CD1c-positive myeloid dendritic cell (primary cell): ENCODE measurements around the gene MACROH2A1.

ENCODE experiments used
- DNase-seq: peaks from one replicate; pipeline ENCODE4 v3.0.0-alpha.2; 2016; ENCODE audit errors: extremely low spot score

MACROH2A1 gene

GRCh38 chr5:135398160-135398854 is 724 bp downstream of the MACROH2A1 start:
- no peak for DNase-seq

GRCh38 chr5:135397084-135397483 is 1.9 kb downstream of the MACROH2A1 start:
- DNase-seq = no peak

GRCh38 chr5:135396459-135397055 is 2.5 kb downstream of the MACROH2A1 start:
- DNase-seq = no peak

GRCh38 chr5:135395866-135396265 is 3.2 kb downstream of the MACROH2A1 start:
- peak; percentile 66 for DNase-seq

- no peak for DNase-seq
These were observed 3.6 kb downstream of the MACROH2A1 start for GRCh38 chr5:135395451-135395850.

- DNase-seq = no peak
These were observed 4.9 kb downstream of the MACROH2A1 start for GRCh38 chr5:135394095-135394494.

- no peak for DNase-seq
These were observed 5.3 kb downstream of the MACROH2A1 start for GRCh38 chr5:135393691-135394090.

- DNase-seq = peak; percentile 88
These were observed 5.8 kb downstream of the MACROH2A1 start for GRCh38 chr5:135393229-135393628.

GRCh38 chr5:135392256-135392655 is 6.8 kb downstream of the MACROH2A1 start:
- peak; percentile 87 for DNase-seq

GRCh38 chr5:135391869-135392255 is 7.2 kb downstream of the MACROH2A1 start:
- DNase-seq = peak; percentile 62

GRCh38 chr5:135391116-135391868 is 7.7 kb downstream of the MACROH2A1 start:
- DNase-seq = no peak

GRCh38 chr5:135388860-135389435 is 10.1 kb downstream of the MACROH2A1 start:
- no peak for DNase-seq

GRCh38 chr5:135387629-135387960 is 11.4 kb downstream of the MACROH2A1 start:
- DNase-seq = no peak

- DNase-seq = peak; percentile 89
These were observed 12.0 kb downstream of the MACROH2A1 start for GRCh38 chr5:135386886-135387628.

- DNase-seq = peak; percentile 71
These were observed 12.9 kb downstream of the MACROH2A1 start for GRCh38 chr5:135386096-135386495.

- DNase-seq = no peak
These were observed 13.5 kb downstream of the MACROH2A1 start for GRCh38 chr5:135385576-135385975.

GRCh38 chr5:135384898-135385297 is 14.1 kb downstream of the MACROH2A1 start:
- DNase-seq = no peak

GRCh38 chr5:135383803-135384495 is 15.1 kb downstream of the MACROH2A1 start:
- DNase-seq = no peak

- DNase-seq = no peak
These were observed 16.1 kb downstream of the MACROH2A1 start for GRCh38 chr5:135382981-135383380.

- DNase-seq = no peak
These were observed 16.8 kb downstream of the MACROH2A1 start for GRCh38 chr5:135382106-135382790.
